Stimulated activated CD4-positive, alpha-beta T cell treated with anti-CD3 and anti-CD28 coated beads, Interleukin-4, amount 100 ng/mL, for 24 hours (primary cell): ENCODE data around the gene PHIP.
"Not testable (repeated sequence)": the region's sequence is repeated elsewhere in the genome, so short reads cannot be mapped to it uniquely, and the experiment has no call there.

Experiments
- DNase-seq: peaks from one replicate; pipeline ENCODE4 v3.0.0-alpha.2; 2020

PHIP gene

GRCh38 chr6:78911218-78911940, 166.7 kb downstream of the PHIP start:
- DNase-seq = no peak

DNA sequence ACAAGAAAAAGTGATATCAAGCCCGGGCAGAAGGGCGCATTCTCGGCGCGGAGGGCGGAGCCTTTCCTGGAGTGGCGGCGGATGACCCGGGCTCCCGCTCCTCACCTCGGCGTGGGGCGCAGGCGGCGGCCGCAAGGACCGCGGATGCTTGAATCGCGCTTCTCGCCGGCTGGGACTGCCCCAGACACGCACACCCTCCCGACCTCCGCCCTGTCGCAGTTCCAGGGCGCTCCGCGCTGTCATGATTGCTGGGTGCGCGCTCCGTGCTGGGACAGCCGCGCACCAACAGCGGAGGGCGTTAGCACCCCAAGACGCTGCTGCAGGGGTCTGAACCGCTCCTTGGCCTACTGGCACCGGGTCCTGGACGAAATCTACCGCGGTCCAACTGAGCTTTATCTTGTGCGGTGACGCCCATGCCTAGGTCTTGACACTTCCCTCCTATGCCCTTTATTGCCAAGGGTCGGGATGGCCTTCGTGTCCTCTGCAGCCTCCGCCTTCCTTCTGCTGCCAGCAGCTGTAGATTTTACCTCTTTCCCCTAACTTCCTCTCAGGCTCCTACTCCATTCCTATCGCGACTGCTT, 167.4 kb downstream of the PHIP start:
- no peak for DNase-seq

- DNase-seq = no peak
Measured at GRCh38 chr6:78910010-78910409, 168.0 kb downstream of the PHIP start.

GRCh38 chr6:78909391-78909790, 168.7 kb downstream of the PHIP start:
- no peak for DNase-seq

GRCh38 chr6:78908621-78909020, 169.4 kb downstream of the PHIP start:
- DNase-seq = no peak

- no peak for DNase-seq
Measured at GRCh38 chr6:78896227-78896626, 181.8 kb downstream of the PHIP start.

GRCh38 chr6:78889901-78890300, 188.2 kb downstream of the PHIP start:
- DNase-seq = not testable (repeated sequence)
